Mucosa of descending colon (tissue), 3 donors: Measurements from ENCODE around the gene METAP1D. TPM values are rescaled to one million over a fixed set of nuclear protein-coding genes. Genes with fewer than 3 reads are reported as not detected.
A peak's percentile ranks its signal among the peaks of the same experiment; 100 is the strongest.

Experiments
- ATAC-seq: fragments of 200-7000 bp; cut with Tn5 transposase; one replicate; pipeline ENCODE4 v1.9.1; 2020; ENCODE audit warnings: mild to moderate bottlenecking, moderate library complexity
- DNase-seq, 3 donors: peaks; one replicate each; pipeline ENCODE4 v3.0.0-alpha.2; 2020
- H3K36me3 ChIP-seq: fragments of 200-600 bp; one replicate; pipeline ENCODE4 v1.8.0; 2021; ENCODE audit warnings: low read depth, mild to moderate bottlenecking
- H3K4me1 ChIP-seq: fragments of 200-600 bp; one replicate; pipeline ENCODE4 v1.8.0; 2021; ENCODE audit warnings: low read depth, mild to moderate bottlenecking
- H3K4me3 ChIP-seq: fragments of 200-600 bp; one replicate; pipeline ENCODE4 v1.8.0; 2021; ENCODE audit warnings: mild to moderate bottlenecking
- H3K9me3 ChIP-seq: fragments of 200-600 bp; one replicate; pipeline ENCODE4 v1.8.0; 2021; ENCODE audit warnings: mild to moderate bottlenecking
- intact Hi-C, 2 donors: fragments of 100-400 bp; cut with DNase I in 1 of 2; cut with micrococcal nuclease in 1 of 2; formaldehyde crosslinking; loops; one replicate each; pipeline versions ENCODE4 v1.11.0 to v1.11.1; 2022; cut with DNase I, micrococcal nuclease
- total RNA-seq, 3 donors: library from RNA; stranded (reverse); fragmentation: NEBNext Ultra II Directional in 2 of 3; extraction: Animal tissue kit (Norgen Biotek cat#: 25700) in 2 of 3; gene quantifications; one replicate each; pipeline versions ENCODE4 v1.2.1 to v1.2.4, GENCODE V29; 2021 to 2023
- TF ChIP-seq, protein P1 (sequence below): fragments of 200-600 bp; IDR thresholded peaks from one replicate; pipeline ENCODE4 v1.8.0; 2022; ENCODE audit warnings: antibody characterized with exemption, mild to moderate bottlenecking
- donor health status: DM: no; HTN: no; CAD: no; lungs with moderate emphysema.
- donor health status: DM: no; HTN: no; CAD: no.
- donor health status: DM: no; HTN: yes; CAD: no.

METAP1D gene
- total RNA-seq, 3 donors from 2014 or later, result 5.5 to 10.4 (median 6.7) TPM

DNA sequence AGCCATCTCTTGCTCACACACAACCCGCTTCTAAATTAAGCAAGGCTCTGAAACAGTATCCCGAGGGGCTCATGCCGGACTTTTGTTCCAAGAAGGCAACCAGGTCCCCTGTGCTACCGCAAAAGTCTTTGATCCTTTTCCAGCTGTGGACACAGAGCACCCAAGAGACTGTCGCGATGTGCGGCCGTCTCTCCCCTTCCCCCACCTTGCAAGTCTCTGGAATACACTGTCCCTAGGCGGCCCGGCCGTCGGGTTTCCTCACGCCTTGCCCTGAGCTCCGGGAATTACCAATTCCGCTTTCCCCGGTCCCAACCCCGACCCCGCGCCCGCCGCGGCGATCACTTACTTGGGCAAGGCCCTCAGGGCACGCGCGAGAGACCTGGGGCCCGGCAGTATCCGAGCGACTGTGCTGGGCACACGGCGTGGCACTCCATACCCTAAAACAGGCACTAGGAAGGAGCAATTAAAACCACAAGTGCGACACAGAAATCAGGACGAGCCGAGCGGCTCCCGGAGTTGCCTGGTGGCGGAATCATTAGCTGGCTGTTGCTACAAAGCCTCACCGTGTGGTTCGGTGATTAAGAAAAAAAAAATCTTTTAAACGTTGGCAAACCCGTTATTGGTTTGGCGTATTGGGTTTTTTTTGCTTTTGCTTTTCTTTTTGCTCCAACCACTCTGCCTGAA is 83.3 kb downstream of the METAP1D start:
- intact Hi-C loops, result no loop called here
- ATAC-seq (no peak), DNase-seq (peak in 1 of 3 donors; percentile 28)
- Histone ChIP-seq H3K9me3 (no peaks in the 10 kb centered on the region), H3K36me3 (no peaks in the 10 kb centered on the region), H3K4me3 (no peak overlapping the region), H3K4me1 (peaks cover 30% of the 10 kb centered on the region)
- TF ChIP-seq, protein P1, sequence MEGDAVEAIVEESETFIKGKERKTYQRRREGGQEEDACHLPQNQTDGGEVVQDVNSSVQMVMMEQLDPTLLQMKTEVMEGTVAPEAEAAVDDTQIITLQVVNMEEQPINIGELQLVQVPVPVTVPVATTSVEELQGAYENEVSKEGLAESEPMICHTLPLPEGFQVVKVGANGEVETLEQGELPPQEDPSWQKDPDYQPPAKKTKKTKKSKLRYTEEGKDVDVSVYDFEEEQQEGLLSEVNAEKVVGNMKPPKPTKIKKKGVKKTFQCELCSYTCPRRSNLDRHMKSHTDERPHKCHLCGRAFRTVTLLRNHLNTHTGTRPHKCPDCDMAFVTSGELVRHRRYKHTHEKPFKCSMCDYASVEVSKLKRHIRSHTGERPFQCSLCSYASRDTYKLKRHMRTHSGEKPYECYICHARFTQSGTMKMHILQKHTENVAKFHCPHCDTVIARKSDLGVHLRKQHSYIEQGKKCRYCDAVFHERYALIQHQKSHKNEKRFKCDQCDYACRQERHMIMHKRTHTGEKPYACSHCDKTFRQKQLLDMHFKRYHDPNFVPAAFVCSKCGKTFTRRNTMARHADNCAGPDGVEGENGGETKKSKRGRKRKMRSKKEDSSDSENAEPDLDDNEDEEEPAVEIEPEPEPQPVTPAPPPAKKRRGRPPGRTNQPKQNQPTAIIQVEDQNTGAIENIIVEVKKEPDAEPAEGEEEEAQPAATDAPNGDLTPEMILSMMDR, result no peak

DNA sequence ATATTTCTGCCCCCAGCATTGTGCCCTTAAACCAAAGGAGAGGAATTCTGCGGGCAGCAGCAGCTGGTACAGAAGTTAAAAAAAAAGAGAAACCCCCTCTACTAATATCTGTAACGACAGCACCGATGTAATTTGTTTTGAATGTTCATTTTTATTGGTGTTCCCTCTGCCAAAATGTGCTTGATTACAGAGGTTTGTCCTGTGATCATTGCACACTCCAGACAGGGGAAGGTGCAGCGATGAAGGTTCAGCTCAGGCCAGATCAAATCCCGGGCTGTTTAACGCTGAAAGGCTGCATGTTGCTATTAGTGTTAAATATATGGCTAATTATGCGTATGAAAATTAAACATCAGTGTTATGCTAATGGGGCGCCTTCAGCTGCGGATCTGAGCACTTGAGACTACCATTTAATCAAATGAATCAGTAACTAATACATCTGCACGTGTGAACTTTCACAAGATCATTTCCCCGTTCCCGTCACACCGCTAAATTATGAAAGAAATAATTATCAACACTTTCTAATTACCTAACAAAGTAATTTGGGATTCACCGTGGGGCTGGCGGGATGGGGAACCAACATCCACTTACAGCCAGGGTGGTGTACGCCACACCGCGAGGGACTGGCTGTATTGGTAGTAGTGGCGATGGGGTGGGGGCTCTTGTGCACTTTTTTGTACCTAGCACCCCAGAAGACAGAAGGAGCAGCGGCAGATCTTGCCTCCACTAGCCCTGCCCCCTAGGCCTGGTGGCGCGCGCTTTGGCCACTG is 84.1 kb downstream of the METAP1D start:
- H3K9me3 ChIP-seq, result no peaks in the 10 kb centered on the region
- DNase-seq (peak in 1 of 3 donors; percentile 33), ATAC-seq (no peak)
- TF ChIP-seq, protein P1, result no peak
- peaks cover 30% of the 10 kb centered on the region for H3K4me1 ChIP-seq
- no peak overlapping the region for H3K4me3 ChIP-seq
- no peaks in the 10 kb centered on the region for H3K36me3 ChIP-seq
- intact Hi-C loops, result no loop called here

DNA sequence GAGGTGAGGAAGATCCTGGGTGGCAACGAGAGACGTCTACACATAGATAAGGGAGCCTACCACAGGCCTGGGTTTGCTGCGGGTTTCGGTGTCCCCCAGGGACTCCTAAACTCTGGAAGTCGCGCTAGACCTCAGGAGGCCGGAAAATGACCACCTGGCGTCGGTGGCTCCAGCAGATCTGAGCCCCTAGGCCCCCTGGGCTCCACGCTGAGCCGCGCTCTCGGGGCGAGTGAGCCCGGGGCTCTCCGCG is 84.6 kb downstream of the METAP1D start:
- DNase-seq (no peak), ATAC-seq (no peak)
- intact Hi-C loops, result no loop called here
- TF ChIP-seq, protein P1, result no peak
- H3K9me3 ChIP-seq, result no peaks in the 10 kb centered on the region
- H3K4me3 ChIP-seq, result no peak overlapping the region
- H3K4me1 ChIP-seq, result peaks cover 30% of the 10 kb centered on the region
- no peaks in the 10 kb centered on the region for H3K36me3 ChIP-seq

DNA sequence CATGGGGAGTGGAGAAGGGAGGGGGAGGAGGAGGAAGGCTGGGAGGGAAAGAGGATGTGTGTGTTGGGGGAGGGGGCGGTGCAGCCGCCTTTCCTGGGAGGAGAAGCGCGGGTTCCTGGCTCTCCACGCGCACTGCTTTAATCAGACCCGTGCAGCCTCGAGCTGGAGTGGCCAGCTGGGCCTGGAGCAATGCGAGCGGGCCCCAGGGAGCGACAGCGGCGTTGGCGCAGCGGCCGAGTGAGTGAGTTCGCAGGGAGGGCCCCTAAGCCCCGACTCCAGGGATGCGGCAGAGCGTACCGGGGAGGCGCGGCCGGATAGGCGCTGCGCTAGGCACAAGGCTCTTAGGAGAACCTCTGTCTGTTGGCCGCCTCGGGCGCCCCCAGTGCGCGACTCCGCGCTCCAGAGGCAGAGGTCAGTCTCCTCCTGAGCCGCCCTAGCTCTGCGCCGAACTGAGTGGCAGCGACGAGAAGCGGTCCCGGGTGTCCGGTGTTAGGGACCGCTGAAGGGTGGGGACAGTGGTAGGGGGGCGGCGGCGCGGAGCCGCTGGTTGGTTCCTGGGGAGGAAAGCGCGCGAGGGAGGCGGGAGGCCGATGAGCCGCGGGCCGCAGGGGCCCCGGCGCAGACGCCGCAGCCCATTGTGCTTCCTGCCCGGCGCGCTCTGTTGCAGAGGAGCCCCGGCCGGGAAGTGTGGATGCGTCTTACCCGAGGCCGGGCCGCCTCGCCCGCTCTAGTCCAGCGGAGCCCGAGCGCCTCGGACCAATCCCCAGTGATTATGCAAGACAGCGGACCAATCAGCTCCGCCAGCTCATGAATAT is 85.1 kb downstream of the METAP1D start:
- Histone ChIP-seq H3K36me3 (no peaks in the 10 kb centered on the region), H3K4me1 (peaks cover 30% of the 10 kb centered on the region), H3K9me3 (no peaks in the 10 kb centered on the region), H3K4me3 (no peak overlapping the region)
- peak; percentile 95 for ATAC-seq
- intact Hi-C loops, result no loop called here
- peak; percentile 74 to 82 (median 75) for DNase-seq
- TF ChIP-seq, protein P1, result no peak

DNA sequence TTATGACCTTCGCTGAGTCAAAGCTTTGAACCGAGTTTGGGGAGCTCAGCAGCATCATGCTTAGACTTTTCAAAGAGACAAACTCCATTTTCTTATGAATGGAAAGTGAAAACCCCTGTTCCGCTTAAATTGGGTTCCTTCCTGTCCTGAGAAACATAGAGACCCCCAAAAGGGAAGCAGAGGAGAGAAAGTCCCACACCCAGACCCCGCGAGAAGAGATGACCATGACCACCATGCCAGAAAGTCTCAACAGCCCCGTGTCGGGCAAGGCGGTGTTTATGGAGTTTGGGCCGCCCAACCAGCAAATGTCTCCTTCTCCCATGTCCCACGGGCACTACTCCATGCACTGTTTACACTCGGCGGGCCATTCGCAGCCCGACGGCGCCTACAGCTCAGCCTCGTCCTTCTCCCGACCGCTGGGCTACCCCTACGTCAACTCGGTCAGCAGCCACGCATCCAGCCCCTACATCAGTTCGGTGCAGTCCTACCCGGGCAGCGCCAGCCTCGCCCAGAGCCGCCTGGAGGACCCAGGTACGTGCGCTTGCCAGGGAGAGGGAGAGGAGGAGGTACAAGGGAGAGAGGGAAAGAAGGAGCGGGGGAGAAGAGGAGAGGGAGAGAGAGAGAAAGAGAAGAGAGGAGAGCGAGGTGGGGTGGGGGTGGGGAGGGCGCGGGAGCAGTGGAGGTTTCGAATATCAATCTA is 85.9 kb downstream of the METAP1D start, which contains the start of gene DLX1:
Gene DLX1, plus strand, starts transcription at position 48 of the 700 bp plus-strand sequence. Its CDS starts 171 bp downstream, at position 219.
- H3K36me3 ChIP-seq, result no peaks in the 10 kb centered on the region
- H3K9me3 ChIP-seq, result no peaks in the 10 kb centered on the region
- intact Hi-C loops, result no loop called here
- peaks cover 30% of the 10 kb centered on the region for H3K4me1 ChIP-seq
- peak in 1 of 3 donors; percentile 32 for DNase-seq
- TF ChIP-seq, protein P1, result no peak
- peak; percentile 8 for ATAC-seq
- no peak within 1 kb of the TSS for H3K4me3 ChIP-seq
